ENCODE measurements around the gene SLC25A4.
"Not testable (repeated sequence)": the region's sequence is repeated elsewhere in the genome, so short reads cannot be mapped to it uniquely, and the experiment has no call there.

The SLC25A4 gene

GRCh38 chr4:185109736-185110135 is 33.3 kb upstream of the SLC25A4 start:
- H3K4me3 ChIP-seq (ENCODE audit: low read depth, low read length): no peak overlapping the region
- no peak for TF ChIP-seq CTCF (conservative IDR thresholded peaks at IDR 0.05; ENCODE audit: low read depth, low read length)
- DNase-seq (ENCODE audit: low read depth): no peak

GRCh38 chr4:185110375-185110823 is 32.7 kb upstream of the SLC25A4 start:
- no peak for TF ChIP-seq CTCF (conservative IDR thresholded peaks at IDR 0.05; ENCODE audit: low read depth, low read length)
- DNase-seq (ENCODE audit: low read depth): no peak
- no peak overlapping the region for H3K4me3 ChIP-seq (ENCODE audit: low read depth, low read length)

GRCh38 chr4:185112104-185112503 is 31.0 kb upstream of the SLC25A4 start:
- DNase-seq (ENCODE audit: low read depth): peak; percentile 96
- H3K4me3 ChIP-seq (ENCODE audit: low read depth, low read length): no peak overlapping the region
- TF ChIP-seq CTCF (conservative IDR thresholded peaks at IDR 0.05; ENCODE audit: low read depth, low read length): no peak

- TF ChIP-seq CTCF (conservative IDR thresholded peaks at IDR 0.05; ENCODE audit: low read depth, low read length): no peak
- DNase-seq (ENCODE audit: low read depth): no peak
- H3K4me3 ChIP-seq (ENCODE audit: low read depth, low read length): no peak overlapping the region
Observed at GRCh38 chr4:185113340-185113739, 29.7 kb upstream of the SLC25A4 start.

GRCh38 chr4:185115827-185116232 is 27.2 kb upstream of the SLC25A4 start:
- DNase-seq (ENCODE audit: low read depth): peak; percentile 97

GRCh38 chr4:185117300-185117934 is 25.6 kb upstream of the SLC25A4 start:
- H3K4me3 ChIP-seq (ENCODE audit: low read depth, low read length): no peak overlapping the region
- DNase-seq (ENCODE audit: low read depth): no peak
- TF ChIP-seq CTCF (conservative IDR thresholded peaks at IDR 0.05; ENCODE audit: low read depth, low read length): no peak

More at GRCh38 chr4:185115827-185116232, 27.2 kb upstream of the SLC25A4 start:
- TF ChIP-seq CTCF (conservative IDR thresholded peaks at IDR 0.05; ENCODE audit: low read depth, low read length): no peak
- no peak overlapping the region for H3K4me3 ChIP-seq (ENCODE audit: low read depth, low read length)

GRCh38 chr4:185118876-185119275 is 24.2 kb upstream of the SLC25A4 start:
- no peak for TF ChIP-seq CTCF (conservative IDR thresholded peaks at IDR 0.05; ENCODE audit: low read depth, low read length)
- H3K4me3 ChIP-seq (ENCODE audit: low read depth, low read length): no peak overlapping the region
- no peak for DNase-seq (ENCODE audit: low read depth)

- DNase-seq (ENCODE audit: low read depth); H3K4me3 ChIP-seq (ENCODE audit: low read depth, low read length): not testable (repeated sequence)
Observed at GRCh38 chr4:185119467-185119866, 23.6 kb upstream of the SLC25A4 start.
